GM21576 (cell line): ENCODE data around the gene FAAH.

Experiments used
- ATAC-seq: cut with Tn5 transposase; IDR thresholded peaks from one replicate; pipeline ENCODE4 v1.9.1; 2021; ENCODE audit warnings: mild to moderate bottlenecking, moderate library complexity; ENCODE audit not compliant: unreplicated experiment

Gene FAAH

DNA sequence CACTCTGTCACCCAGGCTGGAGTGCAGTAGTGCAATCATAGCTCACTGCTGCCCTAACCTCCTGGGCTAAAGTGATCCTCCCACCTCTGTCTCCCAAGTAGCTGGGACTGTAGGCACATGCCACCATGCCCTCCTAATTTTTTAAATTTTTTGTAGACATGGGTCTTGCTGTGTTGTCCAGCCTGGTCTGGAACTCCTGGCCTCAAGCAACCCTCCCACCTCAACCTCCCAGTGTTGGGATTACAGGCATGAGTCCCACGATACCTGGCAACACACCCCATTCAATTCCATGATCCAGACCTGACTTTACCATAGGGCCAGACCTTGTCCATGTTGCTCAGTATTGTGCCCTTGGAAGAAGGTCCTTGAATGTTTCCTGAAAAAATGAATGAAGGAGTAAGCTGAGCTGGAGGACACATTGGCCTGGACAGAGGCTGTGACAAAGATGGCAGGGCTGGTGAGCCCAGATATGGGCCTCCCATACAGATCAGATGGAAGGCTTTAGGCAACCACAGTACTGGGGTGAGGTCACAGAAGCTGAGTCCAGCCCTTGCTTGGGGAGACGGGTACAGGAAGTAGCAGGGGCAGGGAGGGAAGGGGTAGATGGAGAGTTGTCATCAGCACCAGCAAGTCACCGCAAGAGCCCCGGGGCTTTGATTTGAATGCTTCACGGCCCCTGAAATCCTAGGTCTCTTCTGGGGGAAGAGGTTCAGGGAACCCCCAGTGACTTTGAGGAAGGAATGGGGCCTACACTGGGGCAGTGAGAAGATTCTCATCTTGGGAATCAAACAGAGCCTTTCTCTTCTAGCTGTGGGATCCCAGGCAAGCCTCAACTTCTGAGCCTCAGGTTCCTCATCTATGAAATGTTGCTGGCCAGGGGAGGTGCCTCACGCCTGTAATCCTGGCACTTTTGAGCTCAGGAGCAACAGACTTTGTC lies 55.4 kb downstream of the FAAH start:
- ATAC-seq, result no peak

DNA sequence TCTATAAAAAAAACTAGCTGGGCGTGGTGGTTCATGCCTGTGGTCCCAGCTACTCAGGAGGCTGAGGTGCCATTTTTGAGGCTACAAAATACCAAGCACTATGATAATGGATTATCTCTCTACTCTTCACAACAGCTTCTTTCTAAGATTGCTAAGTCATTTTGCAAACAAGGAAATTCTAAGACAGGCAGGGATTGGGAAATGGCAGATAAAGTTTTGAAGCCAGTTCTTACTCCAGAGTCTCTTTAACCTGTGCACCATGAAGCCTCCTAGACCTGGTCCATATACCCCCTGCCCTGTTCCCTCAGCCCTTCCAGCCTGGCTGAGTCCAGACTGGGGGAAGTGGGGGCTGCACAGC lies 56.0 kb downstream of the FAAH start:
- no peak for ATAC-seq

DNA sequence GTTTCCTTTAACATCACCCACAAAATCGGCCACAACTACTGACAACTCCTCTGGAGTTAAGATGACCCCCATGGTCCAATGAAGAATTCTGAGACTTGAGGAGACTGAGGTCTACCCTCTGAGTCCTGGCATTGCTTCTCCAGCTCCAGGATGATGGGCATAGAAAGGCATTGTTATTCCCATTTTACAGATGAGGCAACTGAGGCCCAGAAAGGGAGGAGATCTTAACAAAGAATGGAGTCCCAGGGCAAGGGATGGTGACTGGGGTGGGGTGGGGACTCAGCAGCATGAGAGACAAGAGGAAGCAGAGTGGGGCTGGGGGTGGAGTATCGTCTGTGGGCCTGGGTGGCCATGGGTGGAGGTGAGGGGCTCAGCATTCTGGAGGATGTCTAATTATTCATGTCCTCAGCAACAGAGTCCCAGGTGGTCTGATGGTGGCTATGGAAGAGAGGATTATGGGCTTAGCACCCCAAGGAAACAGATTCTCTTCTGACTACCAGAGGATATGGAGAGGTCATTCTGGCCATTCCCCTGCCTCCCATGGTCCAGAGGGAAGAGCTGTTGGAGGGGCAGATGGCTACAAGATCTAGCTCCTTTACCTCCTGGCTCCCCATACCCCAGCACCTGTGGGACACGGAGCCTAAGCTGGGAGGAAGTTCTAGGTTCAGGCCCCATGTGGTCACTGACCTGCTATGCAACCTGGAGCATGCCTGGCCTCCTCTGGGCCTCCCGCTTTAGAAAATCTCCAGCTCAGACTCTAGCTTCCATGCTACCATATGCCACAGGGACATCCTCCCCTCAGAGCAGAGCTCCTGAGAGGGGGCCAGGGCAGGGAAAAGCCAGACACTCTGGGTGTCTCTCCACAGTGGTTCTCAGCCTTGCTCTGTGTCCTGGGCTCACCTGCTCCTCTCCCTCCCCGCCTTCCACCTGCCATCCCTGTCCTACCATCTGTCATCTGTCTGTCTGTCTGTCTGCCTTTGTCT lies 58.1 kb downstream of the FAAH start:
- no peak for ATAC-seq

GRCh38 chr1:46452931-46453325 lies 58.8 kb downstream of the FAAH start:
- ATAC-seq, result no peak

GRCh38 chr1:46453449-46453848 lies 59.3 kb downstream of the FAAH start:
- ATAC-seq, result no peak

DNA sequence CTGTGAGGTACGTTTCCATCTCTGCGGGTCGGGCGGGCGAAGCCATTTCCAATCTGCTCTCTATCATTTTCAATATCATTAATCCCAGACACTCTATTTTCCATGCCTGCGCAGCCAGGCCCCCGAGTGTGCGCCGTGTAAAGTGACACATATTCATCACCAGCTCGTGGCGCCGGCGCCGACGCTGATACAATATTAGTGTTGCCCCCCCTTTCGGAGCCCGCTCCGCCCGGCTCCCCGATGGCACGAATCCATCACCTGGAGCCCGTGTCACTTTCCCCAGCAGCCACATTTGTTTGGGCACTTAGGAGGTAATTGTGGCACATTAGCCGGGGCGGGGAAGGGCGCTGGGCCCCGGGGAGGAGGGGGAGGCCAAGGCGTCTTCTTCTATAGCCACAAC lies 61.8 kb downstream of the FAAH start:
- ATAC-seq, result no peak

- no peak for ATAC-seq
These were observed 62.4 kb downstream of the FAAH start for GRCh38 chr1:46456411-46456963.

GRCh38 chr1:46457178-46457577 lies 63.1 kb downstream of the FAAH start:
- no peak for ATAC-seq

DNA sequence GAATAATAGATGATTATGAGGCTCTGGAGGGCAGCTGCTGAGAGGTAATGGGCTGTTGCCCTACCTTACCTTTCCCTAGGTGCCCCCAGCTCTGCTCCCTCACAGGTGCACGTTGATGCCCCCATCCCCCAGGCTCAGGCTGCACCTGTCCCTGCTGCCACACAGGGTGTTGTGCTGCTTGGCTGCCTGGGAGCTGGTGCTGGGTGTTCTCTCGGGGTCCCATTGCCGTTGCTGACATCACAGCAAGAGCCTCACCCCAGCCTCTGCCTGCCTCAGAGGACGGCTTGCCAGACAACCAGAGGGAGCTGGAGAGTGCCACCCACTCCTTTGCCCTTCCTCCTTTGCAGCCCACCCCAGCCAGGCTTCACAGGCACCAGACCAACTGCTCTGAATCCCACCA lies 64.1 kb downstream of the FAAH start:
- ATAC-seq, result no peak

- ATAC-seq, result no peak
These were observed 64.7 kb downstream of the FAAH start for GRCh38 chr1:46458846-46459245.

DNA sequence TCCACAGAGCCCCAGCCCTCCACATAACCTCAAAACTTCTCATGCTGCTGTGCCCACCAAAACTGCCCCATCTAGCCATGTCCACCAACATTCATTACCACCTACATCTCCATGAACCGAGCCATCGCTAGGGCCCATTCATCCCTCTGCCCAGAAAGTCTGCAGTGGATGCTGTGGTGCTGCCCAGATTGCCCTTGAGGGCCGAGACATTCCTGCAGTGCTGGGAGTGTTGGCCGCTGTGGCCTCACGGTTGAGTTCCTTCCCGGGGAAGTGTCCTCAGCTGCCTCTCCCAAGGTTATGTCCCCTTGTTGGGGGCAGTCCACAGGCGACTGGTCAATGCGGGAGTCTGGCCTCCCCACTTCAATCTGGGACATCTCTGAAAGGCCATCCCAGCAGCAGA lies 65.2 kb downstream of the FAAH start:
- no peak for ATAC-seq

DNA sequence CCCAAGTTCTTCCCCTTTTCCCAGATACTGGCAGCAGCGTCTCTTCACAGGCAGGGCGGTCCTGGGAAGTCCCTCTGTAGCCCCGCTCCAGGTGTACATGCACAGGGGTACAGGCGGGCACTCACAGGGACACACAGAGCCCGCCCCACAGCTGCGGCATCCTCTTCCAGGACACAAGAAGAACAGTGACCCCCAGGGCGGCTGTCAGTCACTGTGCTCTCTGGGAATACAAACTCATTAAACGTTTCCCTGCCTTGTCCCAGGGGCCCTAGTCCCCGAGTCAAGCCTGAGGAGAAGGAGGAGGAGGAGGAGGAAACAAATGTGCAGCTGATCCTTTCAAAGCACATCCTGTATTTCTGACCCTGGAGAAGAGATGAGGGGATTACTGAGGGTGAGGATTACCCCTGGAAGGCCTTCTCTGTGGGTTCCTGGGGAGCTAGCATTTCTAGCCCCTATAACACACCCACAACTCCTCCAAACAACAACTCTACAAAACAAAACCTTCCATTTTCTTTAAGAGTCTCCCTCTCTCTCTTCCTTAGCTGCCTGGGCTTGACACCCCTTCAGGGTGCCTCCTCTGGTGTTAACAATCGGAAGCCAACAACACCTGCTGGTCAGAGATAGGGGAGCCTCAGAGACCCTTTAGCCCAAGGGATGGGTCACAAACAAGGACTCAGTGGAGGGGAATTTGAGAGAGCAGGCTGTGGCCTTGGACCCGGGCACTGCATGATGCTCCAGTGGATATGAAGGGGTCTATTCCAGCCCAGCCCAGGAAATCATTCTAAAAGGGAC lies 67.1 kb downstream of the FAAH start:
- ATAC-seq, result no peak

DNA sequence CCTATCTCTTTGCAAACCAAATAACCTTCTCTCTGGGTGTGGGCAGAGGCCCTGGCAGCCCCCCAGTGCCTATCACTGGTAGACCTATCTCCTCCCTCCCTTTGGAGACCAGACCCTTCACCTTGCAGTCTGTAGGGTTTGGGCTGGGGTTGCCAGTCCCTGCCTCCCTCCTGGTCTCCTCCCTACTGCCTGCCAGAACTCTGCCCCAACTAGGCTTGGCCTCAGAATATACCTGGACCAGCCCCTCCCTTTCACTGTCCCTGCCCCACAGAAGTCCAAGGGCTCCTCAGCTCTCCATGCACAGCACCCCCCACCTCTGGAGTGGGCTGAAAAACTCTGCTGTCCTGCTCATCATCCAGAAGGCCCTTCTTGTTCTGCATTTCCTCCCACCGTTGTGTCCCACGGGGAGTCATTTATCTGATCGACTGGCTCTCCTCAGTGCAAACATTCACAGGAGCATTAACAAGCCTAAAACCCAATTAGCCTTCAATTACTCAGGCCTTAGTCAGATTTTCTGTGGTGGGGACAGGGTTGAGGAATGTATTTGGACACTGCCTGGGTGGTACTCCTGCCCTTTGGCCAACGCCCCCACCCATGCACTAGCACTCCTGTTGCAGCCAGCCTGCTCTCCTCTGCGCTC lies 67.8 kb downstream of the FAAH start:
- no peak for ATAC-seq
